ENCODE data around the gene IGLL5.

IGLL5 gene

DNA sequence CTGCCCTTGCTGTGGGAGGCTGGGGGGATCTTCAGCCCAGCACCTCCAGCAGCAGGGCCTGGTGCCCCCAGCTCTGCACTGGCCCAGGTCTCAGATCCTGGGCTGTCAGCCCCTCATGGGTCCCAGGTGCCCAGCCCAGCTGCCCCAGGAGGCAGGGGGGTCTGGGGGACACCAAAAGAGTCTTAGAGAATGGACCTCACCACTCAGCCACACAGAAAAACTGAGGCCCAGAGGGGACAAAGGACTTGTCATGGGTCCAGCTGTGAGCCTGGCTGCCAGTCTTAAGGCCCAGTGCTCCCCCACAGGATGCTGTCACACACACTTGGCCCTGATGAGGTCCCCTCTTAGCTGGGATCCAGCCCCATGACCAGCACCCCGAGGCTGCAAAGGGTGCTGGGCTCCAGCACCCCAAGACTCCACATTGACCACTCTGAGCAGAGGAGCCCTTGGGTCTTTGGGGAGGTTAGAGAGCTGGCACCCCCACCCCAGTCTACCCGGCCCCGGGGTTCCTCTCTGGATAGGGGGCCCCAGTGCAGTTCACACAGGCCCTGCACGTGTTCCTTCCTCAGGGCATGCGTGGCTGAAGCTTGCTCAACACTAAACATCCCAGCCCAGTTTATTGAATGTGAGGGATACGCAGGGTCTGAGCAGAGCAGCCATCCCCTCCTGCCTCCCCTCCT lies 54.4 kb downstream of the IGLL5 start:
- no peak for DNase-seq

DNA sequence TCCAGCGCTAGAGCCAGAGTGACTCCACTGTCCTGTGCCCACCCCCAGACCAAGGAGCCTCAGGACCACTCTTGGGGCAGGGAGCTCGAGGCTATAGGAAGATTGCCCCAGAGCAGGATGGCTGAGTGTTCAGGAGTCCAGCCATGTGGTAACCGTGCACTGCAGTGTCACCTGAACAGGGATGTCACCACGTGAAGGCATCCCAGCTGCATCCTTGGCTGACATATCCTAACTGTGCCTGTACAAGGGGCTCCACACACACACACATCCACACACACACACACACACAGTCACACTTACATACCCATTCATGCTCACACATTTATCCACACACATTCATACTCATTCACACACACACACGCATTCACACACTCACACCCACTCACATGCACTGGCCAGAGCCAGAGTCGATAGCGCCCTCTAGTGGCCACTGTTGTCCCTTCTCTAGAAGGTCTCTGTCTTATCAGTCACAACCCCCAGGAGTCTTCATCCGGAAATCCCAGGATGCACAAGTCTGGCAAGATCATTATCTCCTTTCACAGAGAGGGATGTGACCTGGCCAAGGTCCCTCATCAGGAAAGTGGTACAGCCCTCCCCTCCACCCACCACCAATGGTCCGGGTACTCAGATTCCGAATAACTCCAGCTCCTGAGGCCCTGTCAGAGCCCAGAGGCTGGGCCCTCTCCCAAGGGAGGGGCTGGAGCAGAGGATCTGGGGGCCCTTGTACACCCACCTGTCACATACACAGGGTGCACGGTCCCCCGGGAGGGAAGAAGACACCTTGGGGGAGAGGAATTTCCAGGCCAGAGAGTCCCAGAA lies 55.1 kb downstream of the IGLL5 start:
- peak; percentile 34 for DNase-seq

DNA sequence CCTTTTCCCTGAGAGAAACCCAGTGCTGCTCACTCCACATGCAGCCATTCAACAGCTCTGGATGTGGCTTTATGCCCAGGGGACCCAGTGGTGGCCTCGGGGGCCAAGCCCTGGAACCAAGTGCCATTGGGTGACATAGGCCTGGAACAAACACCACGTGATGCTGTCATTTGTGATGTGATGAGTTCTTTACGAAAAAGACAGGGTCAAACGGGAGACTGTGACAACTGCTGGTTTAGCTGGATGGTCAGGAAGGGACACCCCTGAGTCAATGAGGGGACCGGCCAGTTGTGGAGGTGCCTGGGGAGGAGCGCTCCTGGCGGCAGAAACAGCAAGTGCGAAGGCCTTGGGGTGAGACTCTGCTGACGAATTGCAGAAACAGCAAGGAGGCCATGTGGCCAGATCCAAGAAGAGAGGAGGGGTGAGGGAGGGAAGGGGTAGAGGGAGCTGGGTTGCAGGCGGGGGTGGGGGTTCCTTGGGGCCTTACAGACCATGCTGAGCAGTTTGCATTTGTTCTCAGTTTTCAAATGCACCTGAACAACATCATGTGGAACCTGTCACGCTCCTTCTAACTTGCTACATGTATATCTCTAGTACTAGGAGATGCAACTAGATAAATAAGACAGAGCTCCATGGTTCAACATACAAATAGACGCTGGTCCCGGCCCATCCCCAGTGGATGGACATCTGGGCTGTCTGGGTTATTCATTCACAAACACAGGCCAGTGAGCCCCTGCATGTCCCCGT lies 56.1 kb downstream of the IGLL5 start:
- no peak for DNase-seq

DNA sequence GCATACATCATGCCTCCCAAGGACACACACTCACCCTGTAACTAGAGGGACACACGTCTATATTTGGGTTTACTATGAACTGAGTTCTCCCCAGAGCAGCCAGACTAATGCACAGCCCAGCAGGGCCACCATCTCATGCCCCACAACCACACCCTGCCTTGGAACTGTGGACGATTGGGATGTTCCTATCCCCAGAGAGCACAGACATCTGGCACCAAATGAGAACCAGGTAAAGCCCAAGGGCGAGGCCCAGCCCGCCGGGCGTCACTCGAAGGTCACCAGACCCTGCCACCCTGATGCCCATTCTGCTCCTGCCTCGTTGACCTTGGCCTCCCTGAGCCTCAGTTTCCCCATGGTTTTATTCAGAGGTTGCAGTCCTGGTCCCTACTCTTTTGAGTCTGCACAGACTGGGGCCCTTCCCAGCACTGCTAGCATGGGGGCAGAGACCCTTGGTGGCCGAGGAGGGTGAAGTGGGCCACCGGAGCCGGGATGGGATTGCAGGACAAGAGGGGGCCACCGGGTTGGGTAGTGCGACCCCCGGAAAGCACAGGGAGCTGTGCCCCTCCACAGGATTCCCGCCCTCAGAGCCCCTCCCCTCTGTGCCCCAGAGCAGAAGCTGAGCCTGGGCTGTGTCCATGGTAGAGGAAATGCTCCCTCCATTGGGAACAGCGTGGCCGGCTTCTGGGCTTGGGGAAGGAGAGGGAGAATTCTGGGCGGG lies 56.8 kb downstream of the IGLL5 start:
- no peak for DNase-seq

DNA sequence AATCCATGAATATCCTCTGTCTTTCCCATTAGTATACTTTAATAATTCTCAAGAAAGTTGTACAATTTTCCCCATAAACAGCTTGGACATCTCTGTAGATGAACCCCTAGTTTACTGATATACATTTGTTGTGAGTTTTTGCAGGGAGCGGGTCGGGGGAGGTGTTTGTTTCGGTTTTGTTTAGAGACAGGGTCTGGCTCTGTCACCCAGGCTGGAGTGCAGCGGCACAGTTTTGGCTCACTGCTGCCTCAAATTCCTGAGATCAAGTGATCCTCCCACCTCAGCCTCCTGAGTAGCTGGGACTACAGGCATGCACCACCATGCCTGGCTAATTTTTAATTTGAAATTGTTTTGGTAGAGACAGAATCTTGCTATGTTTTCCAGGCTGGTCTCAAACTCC lies 57.6 kb downstream of the IGLL5 start:
- no peak for DNase-seq
